Esophagus squamous epithelium (tissue), 4 donors: ENCODE measurements around the gene LDLRAD3.

ENCODE experiments used
- CTCF ChIP-seq, 6 experiments: fragments of 450-650 bp in 4 of 6; fragments of 200-600 bp in 2 of 6; sonication (generic) in 2 of 6; IDR thresholded peaks; one replicate each; pipeline ENCODE4 v1.5.1; 2016 to 2019; ENCODE audit warnings: antibody characterized with exemption in 6 of 6, mild to moderate bottlenecking in 4 of 6, moderate library complexity in 4 of 6
- POLR2A ChIP-seq, 4 donors: fragments of 450-650 bp; IDR thresholded peaks; one replicate each; pipeline ENCODE4 v1.6.1; 2017; ENCODE audit warnings: antibody characterized with exemption in 4 of 4, mild to moderate bottlenecking in 4 of 4, moderate library complexity in 3 of 4

- TF ChIP-seq CTCF (IDR thresholded peaks at IDR 0.05) (no peak), POLR2A (IDR thresholded peaks at IDR 0.05) (no peak)
Observed at GRCh38 chr11:36027731-36028130, 83.9 kb downstream of the LDLRAD3 start.
